ENCODE results near the gene MITF.

MITF gene

GRCh38 chr3:69739204-69740102, at the start of gene MITF:
Gene MITF, plus strand, starts transcription at chr3:69739464. Its CDS starts 134 bp downstream, at chr3:69739598.
- Mint-ChIP-seq H3K4me3 (peak within 1 kb of the TSS; percentile 60), H3K27me3 (peaks cover 67% of the 10 kb centered on the region), H3K36me3 (ENCODE audit: low read depth) (no peaks in the 10 kb centered on the region), H3K4me1 (ENCODE audit: low read depth) (peaks cover 7% of the 10 kb centered on the region), H3K9me3 (no peaks in the 10 kb centered on the region), H3K27ac (no peak within 1 kb of the TSS)
- peak; percentile 43 for DNase-seq

GRCh38 chr3:69691860-69692259, 47.4 kb upstream of the MITF start:
- no peaks in the 10 kb centered on the region for H3K9me3 Mint-ChIP-seq
- H3K27me3 Mint-ChIP-seq: no peaks in the 10 kb centered on the region
- no peak for DNase-seq

GRCh38 chr3:69692761-69693160, 46.5 kb upstream of the MITF start:
- H3K9me3 Mint-ChIP-seq: no peaks in the 10 kb centered on the region
- no peaks in the 10 kb centered on the region for H3K36me3 Mint-ChIP-seq (ENCODE audit: low read depth)
- no peak for DNase-seq
- H3K4me3 Mint-ChIP-seq: no peak overlapping the region
- no peaks in the 10 kb centered on the region for H3K4me1 Mint-ChIP-seq (ENCODE audit: low read depth)
- H3K27ac Mint-ChIP-seq: no peak overlapping the region
- no peaks in the 10 kb centered on the region for H3K27me3 Mint-ChIP-seq

More at GRCh38 chr3:69691860-69692259, 47.4 kb upstream of the MITF start:
- H3K4me3 Mint-ChIP-seq: no peak overlapping the region
- no peaks in the 10 kb centered on the region for H3K4me1 Mint-ChIP-seq (ENCODE audit: low read depth)
- no peaks in the 10 kb centered on the region for H3K36me3 Mint-ChIP-seq (ENCODE audit: low read depth)
- no peak overlapping the region for H3K27ac Mint-ChIP-seq

- H3K4me3 Mint-ChIP-seq: no peak overlapping the region
- no peaks in the 10 kb centered on the region for H3K9me3 Mint-ChIP-seq
- no peak overlapping the region for H3K27ac Mint-ChIP-seq
- DNase-seq: no peak
- no peaks in the 10 kb centered on the region for H3K36me3 Mint-ChIP-seq (ENCODE audit: low read depth)
- no peaks in the 10 kb centered on the region for H3K27me3 Mint-ChIP-seq
- no peaks in the 10 kb centered on the region for H3K4me1 Mint-ChIP-seq (ENCODE audit: low read depth)
These were observed 43.8 kb upstream of the MITF start for GRCh38 chr3:69695443-69695842.

GRCh38 chr3:69695933-69696332, 43.3 kb upstream of the MITF start:
- H3K36me3 Mint-ChIP-seq (ENCODE audit: low read depth): no peaks in the 10 kb centered on the region
- no peak overlapping the region for H3K4me3 Mint-ChIP-seq
- no peak for DNase-seq
- no peak overlapping the region for H3K27ac Mint-ChIP-seq
- no peaks in the 10 kb centered on the region for H3K27me3 Mint-ChIP-seq
- H3K4me1 Mint-ChIP-seq (ENCODE audit: low read depth): no peaks in the 10 kb centered on the region
- peaks cover 2% of the 10 kb centered on the region for H3K9me3 Mint-ChIP-seq

GRCh38 chr3:69696367-69696766, 42.9 kb upstream of the MITF start:
- Mint-ChIP-seq H3K9me3 (peaks cover 5% of the 10 kb centered on the region), H3K27ac (no peak overlapping the region), H3K4me3 (no peak overlapping the region), H3K36me3 (ENCODE audit: low read depth) (no peaks in the 10 kb centered on the region), H3K27me3 (no peaks in the 10 kb centered on the region), H3K4me1 (ENCODE audit: low read depth) (no peaks in the 10 kb centered on the region)
- no peak for DNase-seq

GRCh38 chr3:69697381-69697780, 41.9 kb upstream of the MITF start:
- Mint-ChIP-seq H3K27me3 (no peaks in the 10 kb centered on the region), H3K27ac (no peak overlapping the region), H3K4me1 (ENCODE audit: low read depth) (no peaks in the 10 kb centered on the region), H3K9me3 (peaks cover 5% of the 10 kb centered on the region), H3K36me3 (ENCODE audit: low read depth) (no peaks in the 10 kb centered on the region), H3K4me3 (no peak overlapping the region)
- DNase-seq: no peak

- no peaks in the 10 kb centered on the region for H3K4me1 Mint-ChIP-seq (ENCODE audit: low read depth)
- no peak for DNase-seq
- H3K4me3 Mint-ChIP-seq: no peak overlapping the region
- no peak overlapping the region for H3K27ac Mint-ChIP-seq
- no peaks in the 10 kb centered on the region for H3K36me3 Mint-ChIP-seq (ENCODE audit: low read depth)
- H3K9me3 Mint-ChIP-seq: peaks cover 5% of the 10 kb centered on the region
- H3K27me3 Mint-ChIP-seq: no peaks in the 10 kb centered on the region
These were observed 40.5 kb upstream of the MITF start for GRCh38 chr3:69698728-69699127.

GRCh38 chr3:69699183-69699582, 40.1 kb upstream of the MITF start:
- no peak for DNase-seq
- no peak overlapping the region for H3K27ac Mint-ChIP-seq

GRCh38 chr3:69700949-69701348, 38.3 kb upstream of the MITF start:
- DNase-seq: no peak
- Mint-ChIP-seq H3K27me3 (no peaks in the 10 kb centered on the region), H3K36me3 (ENCODE audit: low read depth) (no peaks in the 10 kb centered on the region)

More at GRCh38 chr3:69699183-69699582, 40.1 kb upstream of the MITF start:
- Mint-ChIP-seq H3K4me3 (no peak overlapping the region), H3K36me3 (ENCODE audit: low read depth) (no peaks in the 10 kb centered on the region), H3K4me1 (ENCODE audit: low read depth) (no peaks in the 10 kb centered on the region), H3K9me3 (peaks cover 5% of the 10 kb centered on the region), H3K27me3 (no peaks in the 10 kb centered on the region)

GRCh38 chr3:69710153-69710977, 28.9 kb upstream of the MITF start:
- H3K36me3 Mint-ChIP-seq (ENCODE audit: low read depth): no peaks in the 10 kb centered on the region
- H3K4me3 Mint-ChIP-seq: no peak overlapping the region
- no peaks in the 10 kb centered on the region for H3K9me3 Mint-ChIP-seq
- no peak for DNase-seq
- no peaks in the 10 kb centered on the region for H3K27me3 Mint-ChIP-seq
- H3K4me1 Mint-ChIP-seq (ENCODE audit: low read depth): no peaks in the 10 kb centered on the region
- H3K27ac Mint-ChIP-seq: no peak overlapping the region

More at GRCh38 chr3:69700949-69701348, 38.3 kb upstream of the MITF start:
- Mint-ChIP-seq H3K27ac (no peak overlapping the region), H3K4me1 (ENCODE audit: low read depth) (no peaks in the 10 kb centered on the region), H3K4me3 (no peak overlapping the region), H3K9me3 (peaks cover 5% of the 10 kb centered on the region)

GRCh38 chr3:69712269-69712668, 27.0 kb upstream of the MITF start:
- H3K36me3 Mint-ChIP-seq (ENCODE audit: low read depth): no peaks in the 10 kb centered on the region
- no peaks in the 10 kb centered on the region for H3K4me1 Mint-ChIP-seq (ENCODE audit: low read depth)
- H3K9me3 Mint-ChIP-seq: no peaks in the 10 kb centered on the region
- H3K4me3 Mint-ChIP-seq: no peak overlapping the region
- no peak overlapping the region for H3K27ac Mint-ChIP-seq
- H3K27me3 Mint-ChIP-seq: no peaks in the 10 kb centered on the region
- DNase-seq: no peak

- no peaks in the 10 kb centered on the region for H3K27me3 Mint-ChIP-seq
- H3K27ac Mint-ChIP-seq: no peak overlapping the region
- no peak overlapping the region for H3K4me3 Mint-ChIP-seq
These were observed 26.3 kb upstream of the MITF start for GRCh38 chr3:69712933-69713332.

GRCh38 chr3:69715204-69715603, 24.1 kb upstream of the MITF start:
- DNase-seq: no peak
- H3K27me3 Mint-ChIP-seq: peaks cover 3% of the 10 kb centered on the region

More at GRCh38 chr3:69712933-69713332, 26.3 kb upstream of the MITF start:
- Mint-ChIP-seq H3K4me1 (ENCODE audit: low read depth) (no peaks in the 10 kb centered on the region), H3K36me3 (ENCODE audit: low read depth) (no peaks in the 10 kb centered on the region), H3K9me3 (no peaks in the 10 kb centered on the region)
- DNase-seq: no peak

GRCh38 chr3:69716119-69716518, 23.1 kb upstream of the MITF start:
- Mint-ChIP-seq H3K36me3 (ENCODE audit: low read depth) (no peaks in the 10 kb centered on the region), H3K9me3 (no peaks in the 10 kb centered on the region), H3K27ac (no peak overlapping the region), H3K4me3 (no peak overlapping the region), H3K4me1 (ENCODE audit: low read depth) (no peaks in the 10 kb centered on the region), H3K27me3 (peaks cover 10% of the 10 kb centered on the region)
- DNase-seq: no peak

More at GRCh38 chr3:69715204-69715603, 24.1 kb upstream of the MITF start:
- no peaks in the 10 kb centered on the region for H3K4me1 Mint-ChIP-seq (ENCODE audit: low read depth)
- H3K4me3 Mint-ChIP-seq: no peak overlapping the region
- H3K36me3 Mint-ChIP-seq (ENCODE audit: low read depth): no peaks in the 10 kb centered on the region
- no peaks in the 10 kb centered on the region for H3K9me3 Mint-ChIP-seq
- H3K27ac Mint-ChIP-seq: no peak overlapping the region

Data from activated T-cell treated with anti-CD3 and anti-CD28 coated beads, Interleukin-2, amount 50 U/mL, for 24 hours (primary cell).